B cell (primary cell): ENCODE measurements around the gene RLN3. TPM values are rescaled to one million over a fixed set of nuclear protein-coding genes. Genes with fewer than 3 reads are reported as not detected.

Experiments used
- ATAC-seq: fragments of 200-7000 bp; cut with Tn5 transposase; one replicate; pipeline ENCODE4 v1.10.0; 2021; ENCODE audit warnings: low read depth, mild to moderate bottlenecking, moderate number of reproducible peaks, moderate library complexity
- CTCF ChIA-PET: fragments of 350-600 bp; sonication (Branson Sonifier 250); formaldehyde crosslinking; loops from one replicate; lab custom pipeline; 2021; ENCODE audit warnings: antibody characterized with exemption, inconsistent platforms; lab: Charles Lee
- POLR2A ChIA-PET: fragments of 350-600 bp; sonication (Branson Sonifier 250); formaldehyde crosslinking; loops from one replicate; lab custom pipeline; 2021; ENCODE audit warnings: antibody characterized with exemption; lab: Charles Lee
- DNase-seq: peaks from one replicate; pipeline ENCODE4 v3.0.0; 2013
- H2AFZ ChIP-seq: 2 replicates; pipeline ENCODE4 v1.6.1; 2012; ENCODE audit warnings: mild to moderate bottlenecking, low read depth, low read length; ENCODE audit not compliant: insufficient read depth, poor library complexity, severe bottlenecking
- H3K27ac ChIP-seq, 2 donors: 1 replicate in 1 of 2; 2 replicates in 1 of 2; pipeline ENCODE4 v1.5.1; 2012 to 2013; ENCODE audit warnings: low read length in 2 of 2, mild to moderate bottlenecking in 2 of 2, moderate library complexity in 1 of 2
- H3K27me3 ChIP-seq, 4 experiments: fragments of 200-600 bp in 1 of 4; sonication (generic) in 1 of 4; replicated peaks in 1 of 4; 1 replicate in 2 of 4; 2 replicates in 2 of 4; pipeline versions ENCODE4 v1.6.1 to v1.7.0; 2013 to 2016; ENCODE audit warnings: low read length in 3 of 4, mild to moderate bottlenecking in 2 of 4, mixed read lengths in 1 of 4, moderate library complexity in 1 of 4; ENCODE audit not compliant: insufficient read depth in 4 of 4, control insufficient read depth in 3 of 4; ENCODE audit errors: control extremely low read depth in 1 of 4
- H3K36me3 ChIP-seq, 2 experiments: replicated peaks in 1 of 2; 1 replicate in 1 of 2; 2 replicates in 1 of 2; pipeline versions ENCODE4 v1.6.1 to v1.7.1; 2013; ENCODE audit warnings: low read length in 1 of 2; ENCODE audit not compliant: insufficient read depth in 2 of 2, control insufficient read depth in 1 of 2; ENCODE audit errors: control extremely low read depth in 1 of 2, extremely low read depth in 1 of 2
- H3K4me1 ChIP-seq, 2 donors: fragments of 200-600 bp in 1 of 2; sonication (generic) in 1 of 2; 1 replicate in 1 of 2; 2 replicates in 1 of 2; pipeline versions ENCODE4 v1.5.1 to v1.6.1; 2013 to 2017; ENCODE audit warnings: low read length in 2 of 2; ENCODE audit not compliant: control insufficient read depth in 2 of 2, insufficient read depth in 2 of 2
- H3K4me2 ChIP-seq: replicated peaks from 2 replicates; pipeline ENCODE3; 2012; ENCODE audit warnings: mild to moderate bottlenecking, low read depth, low read length; ENCODE audit not compliant: poor library complexity, severe bottlenecking
- H3K4me3 ChIP-seq, 5 experiments: fragments of 200-600 bp in 1 of 5; sonication (generic) in 1 of 5; 1 replicate in 3 of 5; 2 replicates in 2 of 5; pipeline versions ENCODE4 v1.5.1 to v1.7.0; 2011 to 2016; ENCODE audit warnings: low read length in 4 of 5, mild to moderate bottlenecking in 4 of 5, low read depth in 2 of 5, control low read depth in 1 of 5, moderate library complexity in 1 of 5; ENCODE audit not compliant: insufficient read depth in 1 of 5; ENCODE audit errors: control extremely low read depth in 1 of 5, extremely low read depth in 1 of 5
- H3K79me2 ChIP-seq: fragments of 200-600 bp; sonication (generic); one replicate; pipeline ENCODE4 v1.6.0; 2016; ENCODE audit warnings: low read length; ENCODE audit not compliant: control insufficient read depth, insufficient read depth
- H3K9ac ChIP-seq: fragments of 200-600 bp; sonication (generic); 2 replicates; pipeline ENCODE4 v1.6.1; 2017; ENCODE audit warnings: mild to moderate bottlenecking, low read length, moderate library complexity
- H3K9me3 ChIP-seq, 3 donors: one replicate each; pipeline versions ENCODE4 v1.6.1 to v1.7.1; 2013; ENCODE audit warnings: low read length in 2 of 3; ENCODE audit not compliant: control insufficient read depth in 2 of 3, insufficient read depth in 1 of 3; ENCODE audit errors: control extremely low read depth in 1 of 3
- H4K20me1 ChIP-seq: 2 replicates; pipeline ENCODE4 v1.6.0; 2012; ENCODE audit warnings: mild to moderate bottlenecking, low read length; ENCODE audit not compliant: insufficient read depth, control insufficient read depth, poor library complexity, severe bottlenecking
- H3K27ac Mint-ChIP-seq: one replicate; pipeline ENCODE4 v1.8.0; 2021; ENCODE audit warnings: mixed read lengths
- H3K27me3 Mint-ChIP-seq: one replicate; pipeline ENCODE4 v1.8.0; 2021; ENCODE audit warnings: mixed read lengths
- H3K4me1 Mint-ChIP-seq: one replicate; pipeline ENCODE4 v1.8.0; 2021; ENCODE audit warnings: mixed read lengths
- H3K4me3 Mint-ChIP-seq: one replicate; pipeline ENCODE4 v1.8.0; 2021; ENCODE audit warnings: mixed read lengths
- H3K9me3 Mint-ChIP-seq: one replicate; pipeline ENCODE4 v1.8.0; 2022; ENCODE audit warnings: mixed read lengths; ENCODE audit not compliant: insufficient read depth
- EZH2 ChIP-seq: IDR thresholded peaks from 2 replicates; pipeline ENCODE4 v1.6.1; 2012; ENCODE audit warnings: borderline replicate concordance, low read depth, mild to moderate bottlenecking, moderate library complexity, low read length; ENCODE audit not compliant: insufficient read depth, poor library complexity, severe bottlenecking
- WGBS: methylation state at CpG from one replicate; pipeline ENCODE4 v1.1.5; 2013; ENCODE audit warnings: missing lambda C conversion rate; ENCODE audit not compliant: insufficient coverage; 5-methylcytosine and 5-hydroxymethylcytosine counted together
- intact Hi-C: fragments of 100-400 bp; cut with micrococcal nuclease; formaldehyde crosslinking; loops from one replicate; pipeline ENCODE4 v1.10.0; 2022
- polyA plus RNA-seq: library from polyadenylated mRNA; depleted of rRNA; stranded (reverse); fragments of >200 nt; gene quantifications from 2 replicates; pipeline ENCODE4 v1.2.3, GENCODE V29; 2012
- total RNA-seq, 2 donors: library from RNA; stranded (reverse); fragments of 120-200 nt in 1 of 2; gene quantifications; 1 replicate in 1 of 2; 2 replicates in 1 of 2; pipeline versions ENCODE4 v1.2.3 to v1.2.4, GENCODE V29; 2013 to 2022
- TF ChIP-seq, protein P1 (sequence below): fragments of 200-600 bp; IDR thresholded peaks from one replicate; pipeline ENCODE4 v1.8.0; 2022; ENCODE audit warnings: antibody characterized with exemption, mild to moderate bottlenecking

RLN3 gene
- total and polyA plus RNA-seq, 2 donors (not counting 1 experiment from before 2014, with no cell fraction given), result 0.42 TPM; not detected in 1

DNA sequence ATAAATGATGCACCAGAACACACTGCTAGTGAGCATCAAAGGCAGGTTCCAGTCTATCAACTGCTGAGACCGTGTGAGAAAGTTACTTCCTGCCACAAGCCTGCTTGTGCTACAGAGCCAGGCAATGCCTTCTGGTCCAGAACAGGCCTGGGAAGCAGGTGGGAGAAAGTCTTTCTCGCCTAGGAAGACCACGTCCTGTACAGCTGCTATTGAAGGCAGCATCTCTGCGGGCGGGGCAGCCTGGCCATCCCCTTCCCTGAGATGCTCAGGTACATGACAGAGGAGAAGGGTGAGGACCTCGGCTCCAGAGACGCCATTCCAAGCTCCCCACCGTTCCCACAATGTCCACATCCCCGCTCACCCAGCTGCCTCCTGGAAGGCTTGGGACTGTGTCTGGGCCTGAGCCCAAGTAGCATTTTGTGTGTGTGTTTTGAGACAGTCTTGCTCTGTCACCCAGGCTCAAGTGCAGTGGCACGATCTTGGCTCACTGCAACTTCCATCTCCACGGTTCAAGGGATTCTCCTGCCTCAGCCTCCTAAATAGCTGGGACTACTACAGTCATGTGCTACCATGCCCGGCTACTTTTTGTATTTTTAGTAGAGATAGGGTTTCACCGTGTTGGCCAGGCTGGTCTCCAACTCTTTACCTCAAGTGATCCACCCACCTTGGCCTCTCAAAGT is 25.2 kb upstream of the RLN3 start:
- ChIA-PET CTCF (interaction anchor here (1.5 to 2.7 kb wide), 2 partner anchors 10 to 29 kb away, joined by 5 to 8 read pairs; partner anchors contain the start of gene IL27RA), POLR2A (interaction anchor here (0.5 to 5.0 kb wide), 6 partner anchors 9 to 29 kb away, joined by 3 to 42 read pairs (median 5); partner anchors contain the start of gene IL27RA)
- intact Hi-C loops, result no loop called here
- Histone ChIP-seq H3K36me3 (peaks cover 0 to 11% of the 10 kb centered on the region in 2 experiments), H3K27ac (peak overlapping the region; percentile 99 to 100), H3K79me2 (peaks cover 46% of the 10 kb centered on the region), H3K27me3 (no peaks in the 10 kb centered on the region), H4K20me1 (no peaks in the 10 kb centered on the region), H3K9me3 (peaks cover 0 to 6% (median 4%) of the 10 kb centered on the region in 3 donors), H3K4me3 (peak overlapping the region in 3 of 5 experiments; percentile 3 to 6 (median 5)), H3K4me1 (peaks cover 56 to 61% of the 10 kb centered on the region in 2 donors), H2AFZ (peak overlapping the region; percentile 61), H3K4me2 (peak overlapping the region; percentile 73), H3K9ac (peak overlapping the region; percentile 40)
- Mint-ChIP-seq H3K27me3 (no peaks in the 10 kb centered on the region), H3K4me1 (peaks cover 57% of the 10 kb centered on the region), H3K4me3 (peak overlapping the region; percentile 65), H3K27ac (peak overlapping the region; percentile 95), H3K9me3 (no peaks in the 10 kb centered on the region)
- DNase-seq (peak; percentile 60), ATAC-seq (no peak)
- TF ChIP-seq EZH2, result no peak
- TF ChIP-seq, protein P1, sequence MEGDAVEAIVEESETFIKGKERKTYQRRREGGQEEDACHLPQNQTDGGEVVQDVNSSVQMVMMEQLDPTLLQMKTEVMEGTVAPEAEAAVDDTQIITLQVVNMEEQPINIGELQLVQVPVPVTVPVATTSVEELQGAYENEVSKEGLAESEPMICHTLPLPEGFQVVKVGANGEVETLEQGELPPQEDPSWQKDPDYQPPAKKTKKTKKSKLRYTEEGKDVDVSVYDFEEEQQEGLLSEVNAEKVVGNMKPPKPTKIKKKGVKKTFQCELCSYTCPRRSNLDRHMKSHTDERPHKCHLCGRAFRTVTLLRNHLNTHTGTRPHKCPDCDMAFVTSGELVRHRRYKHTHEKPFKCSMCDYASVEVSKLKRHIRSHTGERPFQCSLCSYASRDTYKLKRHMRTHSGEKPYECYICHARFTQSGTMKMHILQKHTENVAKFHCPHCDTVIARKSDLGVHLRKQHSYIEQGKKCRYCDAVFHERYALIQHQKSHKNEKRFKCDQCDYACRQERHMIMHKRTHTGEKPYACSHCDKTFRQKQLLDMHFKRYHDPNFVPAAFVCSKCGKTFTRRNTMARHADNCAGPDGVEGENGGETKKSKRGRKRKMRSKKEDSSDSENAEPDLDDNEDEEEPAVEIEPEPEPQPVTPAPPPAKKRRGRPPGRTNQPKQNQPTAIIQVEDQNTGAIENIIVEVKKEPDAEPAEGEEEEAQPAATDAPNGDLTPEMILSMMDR, result no peak
- WGBS, result 15% methylated on average over 5 of the region's 13 CpGs
